ENCODE measurements around the gene CATSPER1.
A peak's percentile ranks its signal among the peaks of the same experiment; 100 is the strongest.

Gene CATSPER1

GRCh38 chr11:66002648-66003225, 23.5 kb downstream of the CATSPER1 start:
- DNase-seq: no peak

GRCh38 chr11:66001942-66002647, 24.2 kb downstream of the CATSPER1 start, which contains the start of the genes BANF1 and EIF1AD:
TSS of gene BANF1 (plus strand) at chr11:66002503. CDS start at chr11:66003251, 748 bp downstream.
TSS of gene EIF1AD (minus strand) at chr11:66002157. CDS start at chr11:66000389, 1,768 bp downstream.
- DNase-seq: peak; percentile 98

GRCh38 chr11:65997286-65997685, 29.0 kb downstream of the CATSPER1 start:
- DNase-seq: no peak

- no peak for DNase-seq
Measured at GRCh38 chr11:65992056-65992455, 34.2 kb downstream of the CATSPER1 start.

- peak; percentile 96 for DNase-seq
Measured at GRCh38 chr11:65988791-65989592, 37.3 kb downstream of the CATSPER1 start.

- DNase-seq: no peak
Measured at GRCh38 chr11:65987336-65987735, 38.9 kb downstream of the CATSPER1 start.

GRCh38 chr11:65983589-65983987, 42.7 kb downstream of the CATSPER1 start:
- DNase-seq: no peak

- no peak for DNase-seq
Measured at GRCh38 chr11:65982824-65983588, 43.3 kb downstream of the CATSPER1 start.

- no peak for DNase-seq
Measured at GRCh38 chr11:65981972-65982823, 44.1 kb downstream of the CATSPER1 start.

- DNase-seq: no peak
Measured at GRCh38 chr11:65981101-65981740, 45.1 kb downstream of the CATSPER1 start.

- DNase-seq: no peak
Measured at GRCh38 chr11:65979261-65979759, 47.0 kb downstream of the CATSPER1 start.

GRCh38 chr11:65978391-65979238, 47.7 kb downstream of the CATSPER1 start:
- DNase-seq: no peak

- DNase-seq: no peak
Measured at GRCh38 chr11:65977621-65978390, 48.5 kb downstream of the CATSPER1 start.

GRCh38 chr11:65976216-65977176, 49.8 kb downstream of the CATSPER1 start:
- no peak for DNase-seq

GRCh38 chr11:65975771-65976170, 50.5 kb downstream of the CATSPER1 start:
- no peak for DNase-seq

GRCh38 chr11:65973439-65974110, 52.7 kb downstream of the CATSPER1 start:
- DNase-seq: no peak

- no peak for DNase-seq
Measured at GRCh38 chr11:65972116-65972515, 54.2 kb downstream of the CATSPER1 start.
